HCT116 (cell line): ENCODE data around the gene TNXB. TPM values are rescaled to one million over a fixed set of nuclear protein-coding genes. Genes with fewer than 3 reads are reported as not detected.

ENCODE experiments used
- ATAC-seq: fragments of 200-7000 bp; cut with Tn5 transposase; 2 replicates; pipeline ENCODE4 v1.9.1; 2020; ENCODE audit warnings: mild to moderate bottlenecking, moderate library complexity
- BruUV-seq: library from RNA; stranded (reverse); fragments of 400-500 nt; replicated peaks from 2 replicates; lab custom pipeline; 2021; lab: Mats Ljungman, UMichigan
- CTCF ChIA-PET: fragments of 300-600 bp; sonication (Branson Sonifier 250); formaldehyde crosslinking; loops from one replicate; lab custom pipeline; 2021; ENCODE audit warnings: antibody characterized with exemption; lab: Charles Lee
- POLR2A ChIA-PET: fragments of 300-600, 350-600 bp; sonication (Branson Sonifier 250); formaldehyde crosslinking; loops from one replicate; lab custom pipeline; 2021; ENCODE audit warnings: antibody characterized with exemption; lab: Charles Lee
- RAD21 ChIA-PET, 2 experiments: fragments of 300-600 bp; sonication (Branson Sonifier 250); formaldehyde crosslinking; loops; one replicate each; lab custom pipeline; 2023; ENCODE audit warnings: low total read pairs in 2 of 2; ENCODE audit not compliant: uncharacterized antibody in 2 of 2, unreplicated experiment in 2 of 2, low non-redundant PET in 1 of 2; lab: Charles Lee
- DNase-seq: peaks from one replicate; pipeline ENCODE4 v3.0.0-alpha.2; 2010; ENCODE audit warnings: low read depth, low spot score
- H2AFZ ChIP-seq: fragments of 200-600 bp; shearing (Covaris generic), sonication (generic); 2 replicates; pipeline ENCODE4 v1.6.1; 2017; ENCODE audit warnings: low read depth, mixed run types, mixed read lengths, antibody characterized with exemption, low read length; ENCODE audit not compliant: poor library complexity, severe bottlenecking
- H3K27ac ChIP-seq: 2 replicates; pipeline ENCODE4 v1.5.1; 2012; ENCODE audit warnings: low read depth, low read length
- H3K27me3 ChIP-seq: fragments of 200-600 bp; sonication (generic); 2 replicates; pipeline ENCODE4 v1.6.1; 2016; ENCODE audit warnings: mixed run types, low read length, mixed read lengths; ENCODE audit not compliant: insufficient read depth
- H3K36me3 ChIP-seq, 2 experiments: fragments of 200-500 bp in 1 of 2; fragments of 200-600 bp in 1 of 2; sonication (Bioruptor generic) in 1 of 2; sonication (generic) in 1 of 2; 2 replicates each; pipeline versions ENCODE4 v1.5.1 to v1.6.1; 2014 to 2016; ENCODE audit warnings: low read length in 2 of 2, inconsistent platforms in 1 of 2, mixed read lengths in 1 of 2, mixed run types in 1 of 2; ENCODE audit not compliant: insufficient read depth in 2 of 2, control insufficient read depth in 1 of 2
- H3K4me1 ChIP-seq, 2 experiments: fragments of 200-600 bp in 1 of 2; sonication (generic) in 1 of 2; 2 replicates each; pipeline versions ENCODE4 v1.5.1 to v1.6.1; 2012 to 2017; ENCODE audit warnings: low read length in 2 of 2, inconsistent platforms in 1 of 2, mild to moderate bottlenecking in 1 of 2, mixed read lengths in 1 of 2, mixed run types in 1 of 2, moderate library complexity in 1 of 2; ENCODE audit not compliant: insufficient read depth in 2 of 2, control insufficient read depth in 1 of 2
- H3K4me2 ChIP-seq: fragments of 200-600 bp; sonication (generic); 2 replicates; pipeline ENCODE4 v1.6.1; 2017; ENCODE audit warnings: mixed run types, low read length, mixed read lengths
- H3K4me3 ChIP-seq, 2 experiments: fragments of 200-600 bp in 1 of 2; sonication (generic) in 1 of 2; replicated peaks in 1 of 2; 2 replicates each; pipeline ENCODE4 v1.5.1; 2011 to 2016; ENCODE audit warnings: low read length in 2 of 2, control low read depth in 1 of 2, low read depth in 1 of 2, mild to moderate bottlenecking in 1 of 2, mixed read lengths in 1 of 2, mixed run types in 1 of 2
- H3K79me2 ChIP-seq: fragments of 200-600 bp; sonication (generic); 2 replicates; pipeline ENCODE4 v1.6.1; 2017; ENCODE audit warnings: mild to moderate bottlenecking, mixed run types, low read length, moderate library complexity, mixed read lengths; ENCODE audit not compliant: insufficient read depth
- H3K9ac ChIP-seq: fragments of 200-600 bp; sonication (generic); 2 replicates; pipeline ENCODE4 v1.6.1; 2016; ENCODE audit warnings: low read length, mixed read lengths
- H3K9me2 ChIP-seq: fragments of 200-600 bp; sonication (generic), shearing (Covaris generic); 2 replicates; pipeline ENCODE4 v1.6.1; 2017; ENCODE audit warnings: mixed run types, mild to moderate bottlenecking, moderate library complexity; ENCODE audit not compliant: insufficient read depth
- H3K9me3 ChIP-seq, 2 experiments: fragments of 200-500 bp in 1 of 2; fragments of 200-600 bp in 1 of 2; sonication (Bioruptor generic) in 1 of 2; sonication (generic) in 1 of 2; 2 replicates each; pipeline ENCODE4 v1.6.1; 2014 to 2017; ENCODE audit warnings: low read length in 2 of 2, mixed read lengths in 2 of 2, inconsistent platforms in 1 of 2, low read depth in 1 of 2, mild to moderate bottlenecking in 1 of 2, mixed run types in 1 of 2, moderate library complexity in 1 of 2; ENCODE audit not compliant: control insufficient read depth in 1 of 2, insufficient read depth in 1 of 2
- H4K20me1 ChIP-seq: fragments of 200-600 bp; sonication (generic), shearing (Covaris generic); 2 replicates; pipeline ENCODE4 v1.6.1; 2017; ENCODE audit warnings: mixed run types, mild to moderate bottlenecking, moderate library complexity; ENCODE audit not compliant: insufficient read depth
- CBX3 ChIP-seq: IDR thresholded peaks from 2 replicates; pipeline ENCODE4 v1.6.1; 2012; ENCODE audit warnings: low read depth
- CEBPB ChIP-seq: IDR thresholded peaks from 2 replicates; pipeline ENCODE4 v1.6.1; 2012; ENCODE audit warnings: low read depth
- EZH2 ChIP-seq: fragments of 200-600 bp; sonication (generic); IDR thresholded peaks from 2 replicates; pipeline ENCODE4 v1.6.1; 2017; ENCODE audit warnings: antibody characterized with exemption, mixed run types
- EZH2phosphoT487 ChIP-seq: fragments of 200-600 bp; IDR thresholded peaks from 2 replicates; pipeline ENCODE4 v1.6.1; 2018; ENCODE audit warnings: antibody characterized with exemption, borderline replicate concordance
- FOSL1 ChIP-seq: IDR thresholded peaks from 2 replicates; pipeline ENCODE4 v1.6.1; 2012; ENCODE audit warnings: low read depth
- JUND ChIP-seq: IDR thresholded peaks from 2 replicates; pipeline ENCODE4 v1.6.1; 2012
- POLR2A ChIP-seq: IDR thresholded peaks from 2 replicates; pipeline ENCODE4 v1.7.0; 2011; ENCODE audit warnings: borderline replicate concordance; ENCODE audit not compliant: insufficient read depth, insufficient read length; ENCODE audit errors: extremely low read depth
- SP1 ChIP-seq: IDR thresholded peaks from 2 replicates; pipeline ENCODE4 v1.6.1; 2012; ENCODE audit warnings: low read depth
- TCF7L2 ChIP-seq: IDR thresholded peaks from 2 replicates; pipeline ENCODE4 v1.7.0; 2011; ENCODE audit warnings: borderline replicate concordance, inconsistent platforms; ENCODE audit not compliant: insufficient read depth, insufficient read length; ENCODE audit errors: extremely low read depth
- ZFX ChIP-seq: fragments of 450-650 bp; IDR thresholded peaks from 2 replicates; pipeline ENCODE4 v1.6.1; 2017
- ZNF274 ChIP-seq: fragments of 200-500 bp; sonication (Bioruptor generic); IDR thresholded peaks from 2 replicates; pipeline ENCODE4 v1.6.1; 2014; ENCODE audit warnings: mild to moderate bottlenecking, low read depth, low read length, inconsistent platforms
- intact Hi-C: fragments of 100-400 bp; cut with micrococcal nuclease; formaldehyde crosslinking; loops from 2 replicates; pipeline ENCODE4 v1.10.0; 2022
- total RNA-seq: library from RNA; stranded (reverse); gene quantifications from one replicate; pipeline ENCODE4 v1.2.1, GENCODE V29; 2021; ENCODE audit not compliant: unreplicated experiment
- TF ChIP-seq, protein P1 (sequence below), 3 experiments: fragments of 200-600 bp in 1 of 3; sonication (generic) in 1 of 3; IDR thresholded peaks in 2 of 3; conservative IDR thresholded peaks in 1 of 3; 2 replicates each; pipeline ENCODE4 v1.5.1; 2012 to 2017; ENCODE audit warnings: low read depth in 2 of 3, low read length in 2 of 3, antibody characterized with exemption in 1 of 3, borderline replicate concordance in 1 of 3, control low read depth in 1 of 3, mild to moderate bottlenecking in 1 of 3, mixed read lengths in 1 of 3, mixed run types in 1 of 3, moderate library complexity in 1 of 3; ENCODE audit not compliant: insufficient read depth in 1 of 3
- TF ChIP-seq, protein P2 (sequence below): IDR thresholded peaks from 2 replicates; pipeline ENCODE4 v1.6.1; 2011; ENCODE audit warnings: mild to moderate bottlenecking, low read length, moderate library complexity; ENCODE audit not compliant: insufficient replicate concordance; ENCODE audit errors: extremely low read depth

Gene TNXB
- total RNA-seq, 1 experiment from 2014 or later = 8.5 TPM

DNA sequence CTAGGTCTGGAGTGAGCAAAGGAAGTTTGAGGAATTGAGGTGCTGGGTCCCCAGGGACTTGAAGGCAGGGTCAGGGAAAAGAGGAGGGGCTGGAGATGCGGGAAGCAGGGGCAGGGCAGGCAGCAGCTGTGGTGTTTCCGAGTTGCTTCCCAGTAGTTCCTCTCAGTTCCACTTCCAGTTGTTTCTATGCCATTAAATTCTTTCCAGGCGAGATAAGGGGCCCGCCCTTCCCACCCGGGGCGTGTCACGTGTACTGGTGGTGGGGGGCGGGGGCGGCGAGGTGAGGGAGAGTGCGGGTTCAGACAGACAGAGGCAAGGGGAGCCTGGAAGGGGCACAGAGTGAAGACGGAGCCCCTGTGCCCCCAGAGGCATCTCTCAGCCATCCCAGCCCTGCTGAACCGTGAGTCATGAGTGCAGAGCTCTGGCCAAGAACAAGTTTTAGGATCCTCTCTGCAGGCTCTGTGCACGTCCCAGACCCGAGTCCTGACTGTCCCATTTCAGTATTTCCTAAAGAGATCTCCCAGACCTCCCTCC lies 977 bp downstream of the TNXB start:
- no TSS peak for BruUV-seq
- Histone ChIP-seq H3K9me3 (no peaks in the 10 kb centered on the region), H2AFZ (no peak overlapping the region), H4K20me1 (no peaks in the 10 kb centered on the region), H3K4me3 (no peak overlapping the region), H3K79me2 (no peaks in the 10 kb centered on the region), H3K4me2 (peak overlapping the region; percentile 32), H3K9ac (no peak overlapping the region), H3K36me3 (no peaks in the 10 kb centered on the region), H3K4me1 (peaks cover 8 to 23% of the 10 kb centered on the region in 2 experiments; a peak in 3 of 4 replicates), H3K27ac (no peak overlapping the region), H3K9me2 (no peaks in the 10 kb centered on the region), H3K27me3 (no peaks in the 10 kb centered on the region)
- DNase-seq = no peak
- ChIA-PET CTCF (interaction anchor here (1.3 kb wide), 1 partner anchor 10 kb away, joined by 3 read pairs; no protein-coding TSS in a partner anchor), POLR2A (no interaction called here), RAD21 (no interaction called here)
- TF ChIP-seq FOSL1 (no peak), ZFX (no peak), CEBPB (no peak), JUND (no peak), EZH2phosphoT487 (no peak), SP1 (no peak), ZNF274 (no peak), TCF7L2 (no peak)
- ATAC-seq = peak; percentile 52; the same call in 1 of the 2 replicates
- intact Hi-C loops = no loop called here

DNA sequence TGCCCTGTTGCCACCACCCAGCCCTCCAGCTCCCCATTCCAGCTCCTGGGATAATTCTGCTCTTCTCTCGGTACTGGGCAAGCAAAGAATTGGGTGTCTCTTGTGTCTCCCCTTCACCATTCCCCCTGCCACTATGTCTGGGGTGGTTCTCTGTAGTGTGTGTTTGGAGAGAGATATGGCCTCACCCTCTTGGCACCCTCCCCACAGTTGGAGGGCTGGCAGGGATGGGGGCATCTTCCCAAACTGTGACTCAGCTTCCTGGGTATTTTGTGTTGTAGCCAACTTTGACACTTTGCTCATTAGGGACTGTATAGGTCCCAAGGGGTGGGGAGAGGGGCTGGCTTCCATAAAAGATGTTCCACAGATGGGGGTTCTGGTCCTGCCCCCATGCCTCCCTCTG lies 1.7 kb downstream of the TNXB start:
- Histone ChIP-seq H3K36me3 (no peaks in the 10 kb centered on the region), H3K4me1 (peaks cover 8 to 23% of the 10 kb centered on the region in 2 experiments; a peak in 3 of 4 replicates), H3K9me2 (no peaks in the 10 kb centered on the region), H3K4me3 (no peak overlapping the region), H3K9ac (no peak overlapping the region), H2AFZ (no peak overlapping the region), H4K20me1 (no peaks in the 10 kb centered on the region), H3K4me2 (peak overlapping the region; percentile 32), H3K27me3 (no peaks in the 10 kb centered on the region), H3K79me2 (no peaks in the 10 kb centered on the region), H3K27ac (no peak overlapping the region), H3K9me3 (no peaks in the 10 kb centered on the region)
- CTCF ChIA-PET = interaction anchor here (1.2 kb wide), 1 partner anchor 11 kb away, joined by 4 read pairs; no protein-coding TSS in a partner anchor
- intact Hi-C loops = no loop called here
- RAD21 ChIA-PET = no interaction called here
- no TSS peak for BruUV-seq
- no peak for DNase-seq
- POLR2A ChIA-PET = no interaction called here
- no peak for ATAC-seq
- TF ChIP-seq, protein P1, sequence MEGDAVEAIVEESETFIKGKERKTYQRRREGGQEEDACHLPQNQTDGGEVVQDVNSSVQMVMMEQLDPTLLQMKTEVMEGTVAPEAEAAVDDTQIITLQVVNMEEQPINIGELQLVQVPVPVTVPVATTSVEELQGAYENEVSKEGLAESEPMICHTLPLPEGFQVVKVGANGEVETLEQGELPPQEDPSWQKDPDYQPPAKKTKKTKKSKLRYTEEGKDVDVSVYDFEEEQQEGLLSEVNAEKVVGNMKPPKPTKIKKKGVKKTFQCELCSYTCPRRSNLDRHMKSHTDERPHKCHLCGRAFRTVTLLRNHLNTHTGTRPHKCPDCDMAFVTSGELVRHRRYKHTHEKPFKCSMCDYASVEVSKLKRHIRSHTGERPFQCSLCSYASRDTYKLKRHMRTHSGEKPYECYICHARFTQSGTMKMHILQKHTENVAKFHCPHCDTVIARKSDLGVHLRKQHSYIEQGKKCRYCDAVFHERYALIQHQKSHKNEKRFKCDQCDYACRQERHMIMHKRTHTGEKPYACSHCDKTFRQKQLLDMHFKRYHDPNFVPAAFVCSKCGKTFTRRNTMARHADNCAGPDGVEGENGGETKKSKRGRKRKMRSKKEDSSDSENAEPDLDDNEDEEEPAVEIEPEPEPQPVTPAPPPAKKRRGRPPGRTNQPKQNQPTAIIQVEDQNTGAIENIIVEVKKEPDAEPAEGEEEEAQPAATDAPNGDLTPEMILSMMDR (IDR thresholded peaks at IDR 0.05 in 2 of 3, conservative IDR thresholded peaks at IDR 0.05 in 1 of 3; ENCODE audit: borderline replicate concordance in 1 of 3, insufficient read depth in 1 of 3, low read depth in 2 of 3, low read length in 2 of 3) = no peak
- TF ChIP-seq FOSL1 (no peak), CEBPB (no peak), CBX3 (no peak), POLR2A (no peak), EZH2 (no peak)
- TF ChIP-seq, protein P2, sequence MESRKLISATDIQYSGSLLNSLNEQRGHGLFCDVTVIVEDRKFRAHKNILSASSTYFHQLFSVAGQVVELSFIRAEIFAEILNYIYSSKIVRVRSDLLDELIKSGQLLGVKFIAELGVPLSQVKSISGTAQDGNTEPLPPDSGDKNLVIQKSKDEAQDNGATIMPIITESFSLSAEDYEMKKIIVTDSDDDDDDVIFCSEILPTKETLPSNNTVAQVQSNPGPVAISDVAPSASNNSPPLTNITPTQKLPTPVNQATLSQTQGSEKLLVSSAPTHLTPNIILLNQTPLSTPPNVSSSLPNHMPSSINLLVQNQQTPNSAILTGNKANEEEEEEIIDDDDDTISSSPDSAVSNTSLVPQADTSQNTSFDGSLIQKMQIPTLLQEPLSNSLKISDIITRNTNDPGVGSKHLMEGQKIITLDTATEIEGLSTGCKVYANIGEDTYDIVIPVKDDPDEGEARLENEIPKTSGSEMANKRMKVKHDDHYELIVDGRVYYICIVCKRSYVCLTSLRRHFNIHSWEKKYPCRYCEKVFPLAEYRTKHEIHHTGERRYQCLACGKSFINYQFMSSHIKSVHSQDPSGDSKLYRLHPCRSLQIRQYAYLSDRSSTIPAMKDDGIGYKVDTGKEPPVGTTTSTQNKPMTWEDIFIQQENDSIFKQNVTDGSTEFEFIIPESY = no peak
